ENCODE measurements around the gene SLFN14.
"Not testable (repeated sequence)": the region's sequence is repeated elsewhere in the genome, so short reads cannot be mapped to it uniquely, and the experiment has no call there.

The SLFN14 gene

GRCh38 chr17:35559495-35560210, 966 bp downstream of the SLFN14 start:
- no peak for DNase-seq (ENCODE audit: low read depth)

- DNase-seq (ENCODE audit: low read depth): no peak
These were observed 3.3 kb downstream of the SLFN14 start for GRCh38 chr17:35557353-35557752.

GRCh38 chr17:35555691-35556090, 4.9 kb downstream of the SLFN14 start:
- no peak for DNase-seq (ENCODE audit: low read depth)

- DNase-seq (ENCODE audit: low read depth): no peak
These were observed 6.0 kb downstream of the SLFN14 start for GRCh38 chr17:35554668-35555067.

GRCh38 chr17:35553310-35553709, 7.3 kb downstream of the SLFN14 start:
- no peak for DNase-seq (ENCODE audit: low read depth)

GRCh38 chr17:35548978-35549377, 11.6 kb downstream of the SLFN14 start:
- no peak for DNase-seq (ENCODE audit: low read depth)

GRCh38 chr17:35548208-35548810, 12.3 kb downstream of the SLFN14 start:
- DNase-seq (ENCODE audit: low read depth): no peak

- no peak for DNase-seq (ENCODE audit: low read depth)
These were observed 14.1 kb downstream of the SLFN14 start for GRCh38 chr17:35546487-35546886.

GRCh38 chr17:35545150-35545549, 15.5 kb downstream of the SLFN14 start:
- no peak for DNase-seq (ENCODE audit: low read depth)

- DNase-seq (ENCODE audit: low read depth): no peak
These were observed 16.8 kb downstream of the SLFN14 start for GRCh38 chr17:35543856-35544255.

- no peak for DNase-seq (ENCODE audit: low read depth)
These were observed 17.6 kb downstream of the SLFN14 start for GRCh38 chr17:35542990-35543389.

GRCh38 chr17:35541434-35541833, 19.2 kb downstream of the SLFN14 start:
- no peak for DNase-seq (ENCODE audit: low read depth)

GRCh38 chr17:35540589-35541404, 19.8 kb downstream of the SLFN14 start:
- no peak for DNase-seq (ENCODE audit: low read depth)

GRCh38 chr17:35539659-35540026, 21.0 kb downstream of the SLFN14 start:
- DNase-seq (ENCODE audit: low read depth): no peak

GRCh38 chr17:35537601-35538141, 22.9 kb downstream of the SLFN14 start, which contains the start of gene SLFN12L:
Gene SLFN12L (minus strand): TSS chr17:35537678. CDS start chr17:35522364, 15,314 bp downstream.
- DNase-seq (ENCODE audit: low read depth): no peak

GRCh38 chr17:35536664-35537171, 23.9 kb downstream of the SLFN14 start:
- no peak for DNase-seq (ENCODE audit: low read depth)

GRCh38 chr17:35535406-35535805, 25.2 kb downstream of the SLFN14 start:
- not testable (repeated sequence) for DNase-seq (ENCODE audit: low read depth)

GRCh38 chr17:35534576-35535093, 26.0 kb downstream of the SLFN14 start:
- DNase-seq (ENCODE audit: low read depth): no peak

GRCh38 chr17:35531160-35531559, 29.5 kb downstream of the SLFN14 start:
- DNase-seq (ENCODE audit: low read depth): no peak

- DNase-seq (ENCODE audit: low read depth): no peak
These were observed 30.8 kb downstream of the SLFN14 start for GRCh38 chr17:35529866-35530265.

- DNase-seq (ENCODE audit: low read depth): not testable (repeated sequence)
These were observed 31.3 kb downstream of the SLFN14 start for GRCh38 chr17:35529326-35529725.

- DNase-seq (ENCODE audit: low read depth): no peak
These were observed 37.3 kb downstream of the SLFN14 start for GRCh38 chr17:35523296-35523695.
